H1 (cell line): ENCODE results near the gene BRD3OS. TPM values are rescaled to one million over a fixed set of nuclear protein-coding genes. Genes with fewer than 3 reads are reported as not detected.

ENCODE experiments used
- CTCF ChIA-PET: fragments of 300-600 bp; sonication (Branson Sonifier 250); formaldehyde crosslinking; loops from one replicate; lab custom pipeline; 2021; ENCODE audit not compliant: partially characterized antibody; lab: Charles Lee
- POLR2A ChIA-PET: fragments of 300-600 bp; sonication (Branson Sonifier 250); formaldehyde crosslinking; loops from one replicate; lab custom pipeline; 2021; ENCODE audit warnings: inconsistent platforms; ENCODE audit not compliant: partially characterized antibody; lab: Charles Lee
- DNase-seq, 2 experiments: peaks; one replicate each; pipeline versions ENCODE4 v3.0.0 to v3.0.0-alpha.2; 2010 to 2022; ENCODE audit warnings: low spot score in 2 of 2, low read depth in 1 of 2, mixed read lengths in 1 of 2
- FAIRE-seq: peaks from 2 replicates; lab custom pipeline; 2011; peaks lifted over from hg19 to GRCh38; lab: Jason Lieb, UNC
- H2AFZ ChIP-seq: 2 replicates; pipeline ENCODE4 v1.8.1; 2012; ENCODE audit warnings: low read length, inconsistent platforms
- H2AK5ac ChIP-seq: 2 replicates; pipeline ENCODE4 v1.6.1; 2013; ENCODE audit warnings: low read depth, low read length
- H2BK120ac ChIP-seq: replicated peaks from 2 replicates; pipeline ENCODE3; 2013; ENCODE audit warnings: low read depth, low read length, inconsistent platforms
- H2BK12ac ChIP-seq: 2 replicates; pipeline ENCODE4 v1.6.1; 2013; ENCODE audit warnings: low read depth, low read length
- H2BK15ac ChIP-seq: 2 replicates; pipeline ENCODE4 v1.6.1; 2013; ENCODE audit warnings: low read length
- H2BK20ac ChIP-seq: 2 replicates; pipeline ENCODE4 v1.6.1; 2013; ENCODE audit warnings: low read length
- H2BK5ac ChIP-seq: 2 replicates; pipeline ENCODE4 v1.6.1; 2013; ENCODE audit warnings: low read depth, low read length
- H3K14ac ChIP-seq: 2 replicates; pipeline ENCODE4 v1.6.1; 2013; ENCODE audit warnings: inconsistent platforms; ENCODE audit not compliant: insufficient read length
- H3K18ac ChIP-seq: 2 replicates; pipeline ENCODE4 v1.6.1; 2013; ENCODE audit warnings: low read length; ENCODE audit errors: extremely low read depth
- H3K23ac ChIP-seq: 2 replicates; pipeline ENCODE4 v1.6.1; 2013; ENCODE audit warnings: inconsistent platforms; ENCODE audit not compliant: insufficient read length
- H3K23me2 ChIP-seq: 2 replicates; pipeline ENCODE4 v1.6.1; 2013; ENCODE audit warnings: low read depth, low read length
- H3K27ac ChIP-seq: 2 replicates; pipeline ENCODE4 v1.6.1; 2011; ENCODE audit warnings: low read depth, low read length, inconsistent platforms
- H3K27me3 ChIP-seq, 4 experiments: replicated peaks in 1 of 4; 1 replicate in 1 of 4; 2 replicates in 3 of 4; pipeline versions ENCODE4 v1.6.1 to v1.8.1; 2011 to 2013; ENCODE audit warnings: low read length in 3 of 4, mild to moderate bottlenecking in 3 of 4, inconsistent platforms in 2 of 4, mixed read lengths in 2 of 4, moderate library complexity in 1 of 4; ENCODE audit not compliant: control insufficient read depth in 3 of 4, insufficient read depth in 3 of 4; ENCODE audit errors: extremely low read depth in 1 of 4
- H3K36me3 ChIP-seq, 4 experiments: 2 replicates each; pipeline versions ENCODE4 v1.6.1 to v1.8.1; 2011 to 2013; ENCODE audit warnings: mild to moderate bottlenecking in 4 of 4, low read length in 3 of 4, moderate library complexity in 2 of 4, control low read depth in 1 of 4, inconsistent platforms in 1 of 4; ENCODE audit not compliant: insufficient read depth in 4 of 4, control insufficient read depth in 2 of 4
- H3K4ac ChIP-seq: replicated peaks from 2 replicates; pipeline ENCODE3; 2013; ENCODE audit warnings: low read length, low read depth, mixed read lengths, inconsistent platforms; ENCODE audit not compliant: insufficient read length
- H3K4me1 ChIP-seq, 4 experiments: replicated peaks in 1 of 4; 1 replicate in 1 of 4; 2 replicates in 3 of 4; pipeline versions ENCODE4 v1.6.1 to v1.8.1; 2011 to 2013; ENCODE audit warnings: low read length in 3 of 4, inconsistent platforms in 2 of 4, mixed read lengths in 1 of 4; ENCODE audit not compliant: insufficient read depth in 4 of 4, control insufficient read depth in 3 of 4
- H3K4me2 ChIP-seq, 2 experiments: 2 replicates each; pipeline versions ENCODE4 v1.6.1 to v1.8.1; 2011 to 2013; ENCODE audit warnings: low read depth in 2 of 2, low read length in 2 of 2, control low read depth in 1 of 2, inconsistent platforms in 1 of 2, mild to moderate bottlenecking in 1 of 2; ENCODE audit not compliant: insufficient read depth in 1 of 2
- H3K4me3 ChIP-seq, 4 experiments: fragments of 200-600, 300-600 bp in 1 of 4; sonication (generic), shearing (Covaris generic), sonication (Bioruptor Twin) in 1 of 4; 2 replicates each; pipeline versions ENCODE4 v1.5.1 to v1.8.1; 2011 to 2016; ENCODE audit warnings: low read length in 4 of 4, low read depth in 3 of 4, control low read depth in 2 of 4, inconsistent platforms in 2 of 4, mild to moderate bottlenecking in 2 of 4, mixed read lengths in 1 of 4, moderate library complexity in 1 of 4; ENCODE audit not compliant: insufficient read depth in 2 of 4; ENCODE audit errors: extremely low read depth in 1 of 4
- H3K56ac ChIP-seq: replicated peaks from 2 replicates; pipeline ENCODE3; 2013; ENCODE audit warnings: low read depth, mild to moderate bottlenecking, mixed read lengths, low read length, inconsistent platforms; ENCODE audit not compliant: insufficient read length
- H3K79me1 ChIP-seq: 2 replicates; pipeline ENCODE4 v1.6.1; 2013; ENCODE audit warnings: low read depth, low read length, control low read depth
- H3K79me2 ChIP-seq, 2 experiments: 2 replicates each; pipeline versions ENCODE4 v1.6.1 to v1.8.1; 2012 to 2013; ENCODE audit warnings: low read length in 2 of 2, mild to moderate bottlenecking in 2 of 2, inconsistent platforms in 1 of 2; ENCODE audit not compliant: insufficient read depth in 2 of 2, control insufficient read depth in 1 of 2
- H3K9ac ChIP-seq, 4 experiments: replicated peaks in 1 of 4; 1 replicate in 1 of 4; 2 replicates in 3 of 4; pipeline versions ENCODE4 v1.6.1 to v1.8.1; 2011 to 2013; ENCODE audit warnings: low read depth in 3 of 4, low read length in 3 of 4, control low read depth in 2 of 4, mild to moderate bottlenecking in 2 of 4, moderate library complexity in 2 of 4, inconsistent platforms in 1 of 4; ENCODE audit errors: extremely low read depth in 1 of 4
- H3K9me3 ChIP-seq, 2 experiments: 2 replicates each; pipeline versions ENCODE4 v1.6.1 to v1.8.1; 2012 to 2013; ENCODE audit warnings: mild to moderate bottlenecking in 2 of 2, moderate library complexity in 2 of 2, control low read depth in 1 of 2, inconsistent platforms in 1 of 2, low read depth in 1 of 2, low read length in 1 of 2, mixed read lengths in 1 of 2; ENCODE audit not compliant: insufficient read depth in 2 of 2
- H4K20me1 ChIP-seq, 2 experiments: replicated peaks in 1 of 2; 2 replicates each; pipeline versions ENCODE3 to v1.8.1; 2011 to 2013; ENCODE audit warnings: inconsistent platforms in 2 of 2, low read length in 2 of 2, mild to moderate bottlenecking in 1 of 2; ENCODE audit not compliant: insufficient read depth in 2 of 2, control insufficient read depth in 1 of 2
- H4K5ac ChIP-seq: 2 replicates; pipeline ENCODE4 v1.6.1; 2013; ENCODE audit warnings: low read length, low read depth, mixed read lengths, inconsistent platforms; ENCODE audit not compliant: insufficient read length
- H4K8ac ChIP-seq: 2 replicates; pipeline ENCODE4 v1.8.0; 2013; ENCODE audit warnings: mild to moderate bottlenecking, moderate library complexity, low read length, inconsistent platforms; ENCODE audit not compliant: insufficient read depth; ENCODE audit errors: extremely low read depth
- H4K91ac ChIP-seq: replicated peaks from 2 replicates; pipeline ENCODE3; 2013; ENCODE audit warnings: low read length, mixed read lengths, inconsistent platforms; ENCODE audit not compliant: insufficient read length
- BRCA1 ChIP-seq: IDR thresholded peaks from 2 replicates; pipeline ENCODE4 v1.6.1; 2012; ENCODE audit warnings: low read depth, low read length, improper control_type of control experiment
- EZH2 ChIP-seq: fragments of 200-600 bp; sonication (generic); IDR thresholded peaks from 2 replicates; pipeline ENCODE4 v1.7.1; 2012; ENCODE audit warnings: low read depth, mild to moderate bottlenecking, moderate library complexity, low read length, inconsistent platforms; ENCODE audit not compliant: severe bottlenecking
- WGBS, 2 experiments: shearing (Covaris generic) in 1 of 2; methylation state at CpG; one replicate each; pipeline versions ENCODE4 v1.1.6 to v1.1.7; 2013 to 2015; ENCODE audit warnings: low lambda C conversion rate in 2 of 2, mixed read lengths in 2 of 2, inconsistent platforms in 1 of 2, low coverage in 1 of 2, missing lambda C conversion rate in 1 of 2; ENCODE audit not compliant: insufficient replicate concordance in 2 of 2, insufficient coverage in 1 of 2, insufficient read length in 1 of 2; ENCODE audit errors: extremely low coverage in 1 of 2, missing lambda C conversion rate in 1 of 2; 5-methylcytosine and 5-hydroxymethylcytosine counted together
- polyA plus RNA-seq, 7 experiments: library from polyadenylated mRNA; depleted of rRNA in 3 of 7; stranded (reverse) in 5 of 7; unstranded in 2 of 7; fragments of >200 nt in 5 of 7; fragments of 200-250 nt in 2 of 7; gene quantifications; 1 replicate in 5 of 7; 2 replicates in 1 of 7; 4 replicates in 1 of 7; pipeline versions ENCODE4 v1.2.1 to v1.2.3, GENCODE V29; 2011 to 2013; ENCODE audit warnings: missing spikeins in 2 of 7, mixed read lengths in 2 of 7
- total RNA-seq: library from RNA; stranded (reverse); fragmentation: NEBNext Ultra II Directional; extraction: Animal tissue kit (Norgen Biotek cat#: 25700); gene quantifications from 2 replicates; pipeline ENCODE4 v1.2.1, GENCODE V29; 2021

BRD3OS gene
- total and polyA plus RNA-seq, 2 of the 8 experiments (the other 6 are each of a cell fraction or from before 2014, with no cell fraction given): 12.7 to 20.2 TPM

DNA sequence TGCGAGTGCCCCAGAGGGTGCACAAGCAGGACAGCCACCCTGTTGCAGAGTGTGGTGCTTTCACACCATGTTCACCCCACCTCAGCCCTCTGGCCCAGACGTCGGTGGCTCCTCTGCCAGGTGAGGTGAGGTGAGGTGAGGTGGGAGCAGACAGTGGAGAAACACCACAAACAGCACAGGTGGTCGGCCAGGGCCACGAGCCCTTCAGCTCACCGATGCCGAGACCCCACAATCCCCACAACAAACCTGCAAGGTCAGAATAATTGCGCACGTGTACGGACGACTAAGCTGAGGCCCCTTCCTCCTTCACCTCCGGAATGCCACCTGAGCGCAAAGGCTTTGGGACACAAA lies 32.0 kb downstream of the BRD3OS start:
- Histone ChIP-seq H3K9ac (no peak overlapping the region), H2BK5ac (no peak overlapping the region; the same call in 1 of the 2 replicates), H3K4ac (no peak overlapping the region), H3K4me2 (no peak overlapping the region), H4K20me1 (peaks cover 57 to 65% of the 10 kb centered on the region in 2 experiments), H3K23me2 (no peaks in the 10 kb centered on the region), H3K56ac (no peak overlapping the region), H2BK20ac (no peak overlapping the region), H3K79me1 (peaks cover 40% of the 10 kb centered on the region), H2AK5ac (no peak overlapping the region; the same call in 1 of the 2 replicates), H3K27ac (no peak overlapping the region), H3K4me1 (peaks cover 0 to 12% (median 2%) of the 10 kb centered on the region in 4 experiments; a peak in 5 of 7 replicates), H2BK15ac (no peak overlapping the region), H4K5ac (no peak overlapping the region), H3K36me3 (peaks cover 0 to 9% (median 7%) of the 10 kb centered on the region in 4 experiments; a peak in 4 of 8 replicates), H3K27me3 (no peaks in the 10 kb centered on the region), H3K18ac (no peak overlapping the region), H3K79me2 (peaks cover 12 to 92% of the 10 kb centered on the region in 2 experiments; a peak in 3 of 4 replicates), H3K23ac (no peak overlapping the region), H2AFZ (no peak overlapping the region), H3K4me3 (no peak overlapping the region), H4K8ac (no peak overlapping the region), H4K91ac (no peak overlapping the region), H3K14ac (no peak overlapping the region), H3K9me3 (no peaks in the 10 kb centered on the region), H2BK120ac (no peak overlapping the region), H2BK12ac (no peak overlapping the region)
- ChIA-PET CTCF (interaction anchor here (1.1 to 1.4 kb wide), 2 partner anchors 12 to 15 kb away, joined by 3 read pairs; no protein-coding TSS in a partner anchor), POLR2A (interaction anchor here (0.8 to 2.0 kb wide), 5 partner anchors 12 to 42 kb away, joined by 3 to 5 read pairs (median 3); no protein-coding TSS in a partner anchor)
- TF ChIP-seq BRCA1 (no peak), EZH2 (no peak)
- 87% methylated on average over 13 of the region's 13 CpGs; no CpG with 5 or more reads in 1 of the 2 experiments for WGBS, 2 experiments
- FAIRE-seq (no peak), DNase-seq (no peak)
